HG03135 (cell line): Measurements from ENCODE around the gene CCDC71L.

ENCODE experiments used
- ATAC-seq: cut with Tn5 transposase; IDR thresholded peaks from one replicate; pipeline ENCODE4 v1.9.1; 2021; ENCODE audit warnings: mild to moderate bottlenecking, moderate library complexity; ENCODE audit not compliant: unreplicated experiment

CCDC71L gene

DNA sequence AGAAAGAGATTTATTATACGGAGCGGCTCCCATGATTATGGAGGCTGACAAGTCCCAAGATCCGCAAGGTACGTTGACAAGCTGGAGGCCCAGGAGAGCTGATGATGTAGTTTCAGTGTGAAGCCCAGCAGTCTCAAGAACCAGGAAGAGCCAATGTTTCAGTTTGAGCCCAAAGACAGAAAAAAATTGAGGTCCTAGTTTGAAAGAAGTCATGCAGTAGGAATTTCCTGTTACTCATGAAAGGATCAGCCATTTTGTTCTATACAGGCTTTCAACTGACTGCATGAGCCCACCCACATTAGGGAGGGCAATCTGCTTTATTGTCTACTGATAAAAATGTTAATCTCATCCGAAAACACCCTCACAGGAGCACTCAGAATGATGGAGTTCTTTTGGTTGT lies 51.5 kb downstream of the CCDC71L start:
- ATAC-seq = no peak

- ATAC-seq = no peak
Measured at GRCh38 chr7:106608661-106609060, 52.3 kb downstream of the CCDC71L start.
